Occipital lobe (tissue), 2 donors: ENCODE data around the gene EPB41L5. TPM values are rescaled to one million over a fixed set of nuclear protein-coding genes. Genes with fewer than 3 reads are reported as not detected.
"Not testable (repeated sequence)": the region's sequence is repeated elsewhere in the genome, so short reads cannot be mapped to it uniquely, and the experiment has no call there.

ENCODE experiments used
- DNase-seq: peaks from one replicate; lab custom pipeline; 2025; lab: John Stamatoyannopoulos, UW
- total RNA-seq: library from RNA; depleted of rRNA; stranded (reverse); fragments of >200 nt; gene quantifications from one replicate; pipeline ENCODE4 v1.2.3, GENCODE V29; 2014

Gene EPB41L5
- total RNA-seq, 1 donor from 2014 or later: 97.6 TPM

GRCh38 chr2:120029672-120030640 is 17.1 kb downstream of the EPB41L5 start:
- no peak for DNase-seq

GRCh38 chr2:120032297-120032696 is 19.4 kb downstream of the EPB41L5 start:
- DNase-seq: no peak

GRCh38 chr2:120034027-120034426 is 21.1 kb downstream of the EPB41L5 start:
- DNase-seq: no peak

- DNase-seq: no peak
Measured at GRCh38 chr2:120034621-120035020, 21.7 kb downstream of the EPB41L5 start.

- no peak for DNase-seq
Measured at GRCh38 chr2:120036145-120036544, 23.3 kb downstream of the EPB41L5 start.

- no peak for DNase-seq
Measured at GRCh38 chr2:120037995-120038541, 25.2 kb downstream of the EPB41L5 start.

GRCh38 chr2:120042359-120042758 is 29.5 kb downstream of the EPB41L5 start:
- DNase-seq: no peak

- no peak for DNase-seq
Measured at GRCh38 chr2:120044336-120044735, 31.5 kb downstream of the EPB41L5 start.

- not testable (repeated sequence) for DNase-seq
Measured at GRCh38 chr2:120045775-120046174, 32.9 kb downstream of the EPB41L5 start.

- not testable (repeated sequence) for DNase-seq
Measured at GRCh38 chr2:120046252-120046651, 33.4 kb downstream of the EPB41L5 start.

- DNase-seq: no peak
Measured at GRCh38 chr2:120052597-120052996, 39.7 kb downstream of the EPB41L5 start.

GRCh38 chr2:120053891-120054290 is 41.0 kb downstream of the EPB41L5 start:
- DNase-seq: no peak

GRCh38 chr2:120059483-120059882 is 46.6 kb downstream of the EPB41L5 start:
- no peak for DNase-seq

- DNase-seq: no peak
Measured at GRCh38 chr2:120060088-120060623, 47.3 kb downstream of the EPB41L5 start.

GRCh38 chr2:120064664-120065063 is 51.8 kb downstream of the EPB41L5 start:
- DNase-seq: no peak

- DNase-seq: no peak
Measured at GRCh38 chr2:120066800-120067547, 54.1 kb downstream of the EPB41L5 start.

GRCh38 chr2:120068040-120068658 is 55.3 kb downstream of the EPB41L5 start:
- DNase-seq: not testable (repeated sequence)

- no peak for DNase-seq
Measured at GRCh38 chr2:120075545-120075944, 62.7 kb downstream of the EPB41L5 start.

- no peak for DNase-seq
Measured at GRCh38 chr2:120077896-120078295, 65.0 kb downstream of the EPB41L5 start.

GRCh38 chr2:120079647-120080046 is 66.8 kb downstream of the EPB41L5 start:
- no peak for DNase-seq

- DNase-seq: no peak
Measured at GRCh38 chr2:120091436-120091835, 78.6 kb downstream of the EPB41L5 start.
